Subcutaneous abdominal adipose tissue (tissue), 5 donors: Measurements from ENCODE around the gene DIP2C.
"Not testable (repeated sequence)": the region's sequence is repeated elsewhere in the genome, so short reads cannot be mapped to it uniquely, and the experiment has no call there.

ENCODE experiments used
- H3K27ac ChIP-seq: one replicate; pipeline ENCODE4 v1.7.0; 2013; ENCODE audit warnings: low read depth, mild to moderate bottlenecking, inconsistent platforms, low read length, moderate library complexity
- H3K27me3 ChIP-seq, 5 donors: one replicate each; pipeline ENCODE4 v1.7.0; 2013; ENCODE audit warnings: low read length in 5 of 5, inconsistent platforms in 1 of 5; ENCODE audit not compliant: control insufficient read depth in 5 of 5, insufficient read depth in 4 of 5
- H3K36me3 ChIP-seq, 5 donors: one replicate each; pipeline ENCODE4 v1.7.0; 2013; ENCODE audit warnings: low read length in 5 of 5; ENCODE audit not compliant: control insufficient read depth in 5 of 5, insufficient read depth in 5 of 5
- H3K4me1 ChIP-seq, 5 donors: one replicate each; pipeline ENCODE4 v1.7.0; 2013; ENCODE audit warnings: low read length in 5 of 5, mild to moderate bottlenecking in 3 of 5, moderate library complexity in 1 of 5; ENCODE audit not compliant: control insufficient read depth in 5 of 5, insufficient read depth in 5 of 5
- H3K4me3 ChIP-seq, 5 donors: one replicate each; pipeline ENCODE4 v1.7.0; 2013; ENCODE audit warnings: low read length in 5 of 5, low read depth in 1 of 5
- H3K9ac ChIP-seq, 5 donors: one replicate each; pipeline ENCODE4 v1.7.0; 2013; ENCODE audit warnings: low read length in 5 of 5, mild to moderate bottlenecking in 4 of 5, moderate library complexity in 3 of 5
- H3K9me3 ChIP-seq, 5 donors: one replicate each; pipeline ENCODE4 v1.7.0; 2013; ENCODE audit warnings: low read length in 5 of 5; ENCODE audit not compliant: control insufficient read depth in 5 of 5
- donor health status: healthy.
- donor health status: healthy.
- donor health status: healthy.
- donor health status: healthy.
- donor health status: healthy.

The DIP2C gene

DNA sequence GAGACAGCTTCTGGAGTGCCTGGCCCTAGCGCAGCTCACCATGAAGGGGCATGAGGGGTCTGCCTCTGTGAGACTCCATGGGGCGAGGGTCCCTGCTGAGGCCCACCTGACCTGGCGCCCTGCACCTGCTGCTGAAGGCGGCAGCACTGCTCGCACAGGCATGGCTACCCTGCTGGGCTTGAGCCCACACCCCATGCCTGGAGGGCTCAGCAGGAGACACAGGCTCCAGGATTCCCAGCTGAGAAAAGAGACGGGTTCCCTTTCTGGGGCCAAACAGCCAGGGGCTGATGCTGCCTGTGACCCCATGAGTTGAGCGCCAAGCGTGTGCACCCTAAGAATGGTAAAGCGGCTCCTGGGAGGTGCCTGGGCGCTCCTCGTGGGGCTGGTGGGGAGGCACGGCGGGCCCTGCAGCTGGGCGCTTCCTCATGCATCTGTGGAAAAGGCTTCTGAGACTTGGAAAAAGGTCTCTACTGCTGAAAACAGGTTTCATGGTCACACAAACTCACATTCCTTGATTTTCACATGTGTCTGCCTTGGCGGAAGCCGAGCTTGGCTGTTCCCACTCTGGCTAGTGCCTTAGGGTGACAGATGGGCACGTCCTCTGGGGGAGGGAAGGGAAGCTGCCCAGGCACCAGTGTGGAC is 320.8 kb downstream of the DIP2C start:
- Histone ChIP-seq H3K27ac (no peak overlapping the region), H3K9me3 (no peaks in the 10 kb centered on the region), H3K36me3 (peaks cover 0 to 67% (median 47%) of the 10 kb centered on the region in 5 donors), H3K9ac (no peak overlapping the region), H3K4me3 (no peak overlapping the region), H3K27me3 (no peaks in the 10 kb centered on the region), H3K4me1 (peaks cover 6 to 43% (median 34%) of the 10 kb centered on the region in 5 donors)

DNA sequence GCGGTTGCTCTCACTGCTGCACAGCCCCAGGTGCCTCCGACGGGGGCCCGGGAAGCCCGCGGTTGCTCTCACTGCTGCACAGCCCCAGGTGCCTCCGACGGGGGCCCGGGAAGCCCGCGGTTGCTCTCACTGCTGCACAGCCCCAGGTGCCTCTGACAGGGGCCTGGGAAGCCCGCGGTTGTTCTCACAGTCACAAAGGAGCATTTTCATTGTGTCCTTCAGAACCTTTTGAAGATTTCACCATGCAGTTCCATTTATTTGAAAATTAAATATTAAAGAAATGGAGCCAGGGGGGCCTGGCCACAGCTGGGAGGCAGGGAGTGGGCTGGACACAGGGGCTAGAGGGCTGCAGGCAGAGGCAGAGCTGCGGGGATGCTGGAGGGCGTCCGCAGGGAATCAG is 321.4 kb downstream of the DIP2C start:
- H3K27me3 ChIP-seq, H3K9ac ChIP-seq, H3K4me3 ChIP-seq, H3K9me3 ChIP-seq, H3K27ac ChIP-seq: not testable (repeated sequence)
- Histone ChIP-seq H3K4me1 (peaks cover 4 to 37% (median 28%) of the 10 kb centered on the region in 5 donors), H3K36me3 (peaks cover 0 to 73% (median 53%) of the 10 kb centered on the region in 5 donors)

DNA sequence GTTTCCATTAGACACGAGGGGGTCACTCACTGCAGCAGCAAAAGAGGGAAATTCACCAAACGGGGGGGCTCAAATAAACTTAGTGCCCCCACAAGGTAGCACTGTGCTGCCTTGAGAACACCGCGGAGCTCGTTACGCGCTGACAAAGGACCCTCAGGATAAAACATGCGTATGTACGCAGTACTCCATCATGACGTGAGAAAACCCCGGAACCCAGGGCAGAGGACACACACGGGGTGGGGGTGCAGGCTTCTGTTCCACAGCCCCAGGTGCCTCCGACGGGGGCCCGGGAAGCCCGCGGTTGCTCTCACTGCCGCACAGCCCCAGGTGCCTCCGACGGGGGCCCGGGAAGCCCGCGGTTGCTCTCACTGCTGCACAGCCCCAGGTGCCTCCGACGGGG is 321.8 kb downstream of the DIP2C start:
- H3K4me3 ChIP-seq, result no peak overlapping the region
- H3K4me1 ChIP-seq, result peaks cover 4 to 33% (median 23%) of the 10 kb centered on the region in 5 donors
- no peak overlapping the region for H3K27ac ChIP-seq
- no peaks in the 10 kb centered on the region for H3K27me3 ChIP-seq
- no peak overlapping the region for H3K9ac ChIP-seq
- H3K36me3 ChIP-seq, result peaks cover 1 to 78% (median 57%) of the 10 kb centered on the region in 5 donors
- H3K9me3 ChIP-seq, result no peaks in the 10 kb centered on the region

DNA sequence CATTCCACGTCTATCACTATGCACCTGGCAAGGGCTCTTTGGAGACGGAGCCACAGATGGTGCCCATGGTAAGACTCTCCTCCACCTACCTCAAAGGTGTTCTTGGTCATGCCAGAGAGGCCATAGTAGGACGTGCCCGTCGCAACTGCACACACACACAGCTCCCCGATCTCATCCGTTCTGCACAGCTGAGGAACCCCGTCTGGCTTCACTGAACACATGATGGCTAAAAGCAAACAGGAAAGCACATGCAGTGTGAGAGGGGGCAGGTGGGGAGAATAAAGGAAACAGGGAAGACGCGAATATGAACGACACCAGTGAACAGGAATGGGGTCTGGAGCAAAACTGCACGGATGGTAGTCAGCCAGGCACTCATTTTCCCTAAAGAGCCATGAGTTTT is 323.3 kb downstream of the DIP2C start:
- Histone ChIP-seq H3K9ac (no peak overlapping the region), H3K9me3 (no peaks in the 10 kb centered on the region), H3K36me3 (peaks cover 3 to 87% (median 72%) of the 10 kb centered on the region in 5 donors), H3K4me3 (no peak overlapping the region), H3K4me1 (peaks cover 4 to 32% (median 22%) of the 10 kb centered on the region in 5 donors), H3K27ac (no peak overlapping the region), H3K27me3 (no peaks in the 10 kb centered on the region)

DNA sequence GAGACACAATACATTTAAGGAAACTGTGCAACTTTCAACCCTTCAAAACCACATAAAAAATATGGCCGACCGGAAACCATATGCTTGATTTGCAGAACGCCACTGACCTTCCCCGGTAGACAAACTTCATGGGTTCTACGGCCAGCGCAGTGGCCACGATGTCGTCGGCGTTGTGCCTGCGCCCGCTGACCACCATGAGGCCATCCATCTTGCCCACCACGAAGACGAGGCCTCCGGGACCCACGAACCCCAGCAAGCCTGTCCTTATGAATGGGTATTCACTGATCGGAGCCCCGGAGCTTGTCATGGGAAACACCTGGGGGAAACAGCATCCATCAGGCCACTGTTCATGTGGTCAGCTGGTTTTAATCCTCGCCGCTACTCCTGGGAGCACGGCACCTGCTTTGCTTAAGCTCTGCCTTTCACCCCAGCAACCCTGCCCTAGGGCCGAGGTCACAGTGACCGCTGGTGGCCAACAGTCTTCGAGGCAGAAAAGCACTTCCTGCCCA is 325.1 kb downstream of the DIP2C start:
- no peak overlapping the region for H3K27ac ChIP-seq
- no peak overlapping the region for H3K4me3 ChIP-seq
- H3K9me3 ChIP-seq, result no peaks in the 10 kb centered on the region
- H3K27me3 ChIP-seq, result no peaks in the 10 kb centered on the region
- H3K36me3 ChIP-seq, result peaks cover 3 to 94% (median 86%) of the 10 kb centered on the region in 5 donors
- peaks cover 3 to 29% (median 17%) of the 10 kb centered on the region in 5 donors for H3K4me1 ChIP-seq
- no peak overlapping the region for H3K9ac ChIP-seq

DNA sequence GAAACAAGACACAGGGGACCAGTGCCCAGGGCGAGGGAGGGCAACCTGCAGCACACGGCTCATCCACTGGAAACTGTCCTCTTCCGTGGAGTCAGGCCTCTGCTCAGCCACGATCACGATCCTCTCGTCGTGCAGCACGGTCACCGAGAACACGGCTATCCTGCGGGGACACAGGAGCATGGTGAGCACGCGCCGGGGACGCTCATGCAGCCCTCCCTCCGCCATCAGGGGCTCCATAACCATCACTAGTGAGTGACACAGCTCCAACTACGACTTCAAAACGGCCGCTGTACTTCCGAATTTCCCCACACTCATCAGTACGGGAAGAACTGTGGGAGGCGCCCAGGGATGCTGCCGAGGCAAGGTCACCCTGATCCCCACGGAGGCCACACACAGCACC is 326.3 kb downstream of the DIP2C start:
- peaks cover 3 to 91% (median 81%) of the 10 kb centered on the region in 5 donors for H3K36me3 ChIP-seq
- peaks cover 0 to 17% (median 10%) of the 10 kb centered on the region in 5 donors for H3K4me1 ChIP-seq
- no peak overlapping the region for H3K27ac ChIP-seq
- no peaks in the 10 kb centered on the region for H3K27me3 ChIP-seq
- H3K4me3 ChIP-seq, result no peak overlapping the region
- H3K9ac ChIP-seq, result no peak overlapping the region
- no peaks in the 10 kb centered on the region for H3K9me3 ChIP-seq

DNA sequence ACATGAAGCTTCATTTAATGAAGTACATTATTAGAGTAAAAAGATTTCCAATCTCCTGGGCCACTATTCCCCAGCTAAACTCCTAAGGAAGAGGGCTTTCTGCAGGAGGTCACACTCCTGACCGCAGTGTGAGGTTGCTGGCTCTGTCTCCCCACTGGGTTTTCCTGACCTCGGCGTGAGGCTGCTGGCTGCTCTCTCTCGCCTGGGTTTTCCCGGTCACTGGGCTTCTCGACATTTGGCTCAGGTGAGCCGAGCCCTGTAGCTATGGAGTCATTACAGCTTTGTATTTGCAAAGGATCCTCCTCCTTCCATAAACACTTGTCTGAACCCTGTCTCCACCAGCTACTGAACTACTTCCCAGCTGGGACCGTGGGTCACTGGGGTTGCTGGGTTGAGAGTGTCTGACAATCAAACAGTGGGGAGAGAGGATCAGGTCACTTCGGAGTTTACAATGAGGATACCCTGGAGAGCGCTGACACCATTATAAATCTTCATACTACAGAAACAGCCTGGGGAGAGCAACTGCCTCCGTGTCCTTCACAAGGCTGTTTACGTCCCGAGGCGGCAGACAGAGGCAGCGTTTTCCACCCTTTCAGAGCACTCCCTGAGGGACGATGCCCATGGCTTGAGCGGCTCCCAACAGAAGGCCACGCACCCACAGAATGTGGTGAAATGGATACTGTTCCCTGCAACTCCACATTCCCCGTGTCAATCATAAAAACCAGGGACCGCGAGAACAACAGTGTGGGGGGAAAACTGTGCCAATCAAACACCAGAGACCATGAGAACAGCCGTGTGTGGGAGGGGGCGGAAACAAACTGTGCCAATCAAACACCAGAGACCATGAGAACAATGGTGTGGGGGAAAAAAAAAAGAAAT is 328.0 kb downstream of the DIP2C start:
- no peak overlapping the region for H3K4me3 ChIP-seq
- peaks cover 0 to 16% (median 10%) of the 10 kb centered on the region in 5 donors for H3K4me1 ChIP-seq
- peaks cover 3 to 94% (median 89%) of the 10 kb centered on the region in 5 donors for H3K36me3 ChIP-seq
- H3K27me3 ChIP-seq, result no peaks in the 10 kb centered on the region
- H3K9ac ChIP-seq, result peak overlapping the region in 1 of 5 donors; percentile 6
- H3K27ac ChIP-seq, result peak overlapping the region; percentile 32
- H3K9me3 ChIP-seq, result no peaks in the 10 kb centered on the region

DNA sequence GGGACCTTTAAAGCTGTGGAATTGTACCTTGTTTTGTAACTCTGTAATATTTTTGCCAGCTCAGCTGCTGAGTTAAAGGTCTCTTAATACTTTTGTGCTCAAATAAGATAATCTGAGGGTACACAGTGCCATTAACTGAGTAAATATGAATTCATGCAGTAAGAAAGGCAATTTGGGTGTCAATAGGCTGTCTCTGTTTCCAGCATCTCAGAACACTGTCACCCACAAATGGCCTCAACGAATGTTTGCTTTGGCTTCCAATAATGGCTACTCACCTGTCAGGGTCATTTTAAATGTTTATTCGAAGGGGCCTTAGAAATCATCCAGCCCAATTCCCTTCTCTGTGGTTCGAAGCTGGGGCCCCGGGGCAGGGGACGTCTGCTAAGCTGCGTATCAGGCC is 328.8 kb downstream of the DIP2C start:
- H3K27ac ChIP-seq, result no peak overlapping the region
- H3K36me3 ChIP-seq, result peaks cover 3 to 92% (median 84%) of the 10 kb centered on the region in 5 donors
- H3K27me3 ChIP-seq, result no peaks in the 10 kb centered on the region

DNA sequence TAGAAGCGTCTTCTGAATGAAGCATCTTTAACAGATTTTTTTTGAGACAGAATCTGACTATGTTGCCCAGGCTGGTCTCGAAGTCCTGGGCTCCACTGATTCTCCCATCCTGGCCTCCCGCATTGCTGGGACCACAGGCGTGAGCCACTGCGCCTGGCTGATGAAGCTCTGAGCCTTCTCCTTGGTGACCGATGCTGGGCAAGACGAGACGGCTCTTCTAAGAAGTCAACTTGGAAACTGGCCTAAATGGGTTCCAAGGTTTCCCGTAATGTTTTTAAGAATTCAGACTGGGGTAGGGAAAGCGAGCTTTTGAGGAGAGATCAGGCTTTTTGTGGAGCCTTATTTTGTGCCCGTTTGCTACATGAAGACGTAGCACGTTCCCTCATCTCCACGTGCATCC is 329.7 kb downstream of the DIP2C start:
- Histone ChIP-seq H3K36me3 (peaks cover 6 to 92% (median 85%) of the 10 kb centered on the region in 5 donors), H3K9me3 (no peaks in the 10 kb centered on the region), H3K27ac (no peak overlapping the region), H3K27me3 (no peaks in the 10 kb centered on the region), H3K9ac (no peak overlapping the region), H3K4me1 (peaks cover 0 to 16% (median 10%) of the 10 kb centered on the region in 5 donors), H3K4me3 (no peak overlapping the region)

More for the DNA sequence above, 328.8 kb downstream of the DIP2C start:
- H3K4me3 ChIP-seq, result no peak overlapping the region
- peaks cover 0 to 16% (median 10%) of the 10 kb centered on the region in 5 donors for H3K4me1 ChIP-seq
- H3K9me3 ChIP-seq, result no peaks in the 10 kb centered on the region
- H3K9ac ChIP-seq, result peak overlapping the region in 1 of 5 donors; percentile 19

DNA sequence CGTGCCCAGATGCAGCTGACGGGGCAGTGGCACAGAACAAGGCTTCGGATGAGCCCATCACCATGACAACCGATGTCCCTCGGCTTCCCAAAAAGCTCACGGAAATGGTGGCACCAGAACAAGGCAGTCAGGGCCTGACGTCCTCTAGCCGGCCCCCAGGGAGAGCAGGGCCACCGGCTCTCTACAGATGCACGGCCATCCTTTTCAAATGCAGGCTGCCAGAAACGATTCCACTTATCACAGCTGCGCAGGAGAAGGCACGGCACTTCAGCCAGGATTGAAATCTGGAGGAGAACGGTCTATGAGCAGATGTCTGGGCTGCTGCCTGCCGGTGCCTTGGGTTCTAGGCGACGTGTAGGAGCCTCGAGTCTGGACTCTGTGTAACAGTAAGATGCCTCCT is 330.4 kb downstream of the DIP2C start:
- H3K36me3 ChIP-seq, result peaks cover 6 to 92% (median 85%) of the 10 kb centered on the region in 5 donors

More for the DNA sequence above, 330.4 kb downstream of the DIP2C start:
- H3K27ac ChIP-seq, result no peak overlapping the region
- H3K9me3 ChIP-seq, result no peaks in the 10 kb centered on the region
- H3K9ac ChIP-seq, result no peak overlapping the region
- H3K4me3 ChIP-seq, result no peak overlapping the region
- no peaks in the 10 kb centered on the region for H3K27me3 ChIP-seq
- H3K4me1 ChIP-seq, result peaks cover 0 to 16% (median 10%) of the 10 kb centered on the region in 5 donors
